GM18511 (cell line): Measurements from ENCODE around the gene EXO1.
"Not testable (repeated sequence)": the region's sequence is repeated elsewhere in the genome, so short reads cannot be mapped to it uniquely, and the experiment has no call there.

ENCODE experiments used
- ATAC-seq: cut with Tn5 transposase; IDR thresholded peaks from one replicate; pipeline ENCODE4 v1.9.1; 2021; ENCODE audit warnings: mild to moderate bottlenecking, moderate library complexity; ENCODE audit not compliant: unreplicated experiment

The EXO1 gene

DNA sequence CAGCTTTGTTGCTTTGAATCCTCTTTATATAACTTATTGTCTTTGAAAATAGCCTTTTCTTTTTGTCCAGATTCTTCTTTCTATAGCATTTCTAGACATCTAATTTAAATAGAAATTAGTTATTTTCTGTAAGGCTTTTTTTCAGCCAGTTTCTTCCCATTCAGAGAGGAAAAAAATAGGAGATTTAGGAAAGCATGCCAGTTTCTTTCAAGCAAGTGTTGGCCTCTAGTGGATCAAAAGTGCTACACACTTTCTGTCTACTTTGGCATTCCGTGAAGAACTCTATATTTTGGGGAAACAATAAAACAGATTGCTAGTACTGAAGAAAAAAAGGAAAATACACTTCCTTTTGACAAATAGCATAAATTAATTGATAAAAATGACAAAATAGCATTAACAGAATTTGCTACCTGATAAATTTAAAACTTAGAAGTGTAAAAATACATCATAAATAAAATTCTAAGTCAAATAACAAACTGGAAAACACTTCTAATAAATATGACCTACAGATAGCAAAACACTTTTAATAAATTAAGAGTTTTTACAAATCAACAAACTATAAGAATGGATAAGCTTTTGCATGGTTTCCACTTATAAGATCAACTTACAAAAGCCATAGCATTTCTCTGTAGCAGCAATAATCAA, 13.1 kb upstream of the EXO1 start:
- ATAC-seq, result no peak

DNA sequence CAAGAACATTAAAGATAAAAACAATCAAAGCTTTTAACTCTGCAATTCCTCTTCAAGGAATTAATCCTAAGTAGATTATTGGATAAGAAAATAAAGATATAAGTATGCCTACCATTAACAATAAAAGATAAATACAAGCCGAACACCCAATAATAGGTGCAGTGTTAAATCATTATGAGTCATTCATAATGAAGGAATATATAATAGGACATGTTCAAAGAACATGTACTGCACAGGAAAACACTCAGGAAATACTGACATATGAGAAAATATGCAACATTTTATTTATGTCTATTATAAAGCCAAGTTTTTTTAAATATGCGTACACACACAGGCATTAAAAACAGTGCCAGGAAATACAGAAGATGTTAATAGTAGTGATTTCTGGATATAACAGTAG, 11.1 kb upstream of the EXO1 start:
- no peak for ATAC-seq

DNA sequence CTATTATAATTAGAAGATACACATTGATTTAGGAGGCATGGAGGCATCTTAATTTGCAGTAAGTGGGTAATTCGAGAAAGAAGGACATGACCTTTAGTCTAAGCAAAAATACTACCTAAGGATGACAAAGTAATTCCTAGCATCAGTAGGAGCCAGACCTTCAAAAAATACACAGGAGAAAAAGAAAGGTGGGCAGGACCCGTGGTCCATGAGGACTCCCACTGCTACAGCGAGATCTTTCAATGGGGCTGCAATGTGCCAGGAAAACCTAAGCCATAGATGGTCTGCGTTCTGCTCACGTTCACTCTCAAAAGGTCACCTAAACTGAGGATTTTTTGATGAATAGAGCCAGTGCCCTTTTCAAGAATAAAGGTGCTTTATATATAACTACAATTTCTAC, 10.6 kb upstream of the EXO1 start:
- ATAC-seq, result no peak

GRCh38 chr1:241837901-241838300, 10.1 kb upstream of the EXO1 start:
- ATAC-seq, result no peak

- no peak for ATAC-seq
These were observed 9.1 kb upstream of the EXO1 start for GRCh38 chr1:241838897-241839296.

- peak; percentile 83 for ATAC-seq
These were observed 8.5 kb upstream of the EXO1 start for GRCh38 chr1:241839369-241839979.

DNA sequence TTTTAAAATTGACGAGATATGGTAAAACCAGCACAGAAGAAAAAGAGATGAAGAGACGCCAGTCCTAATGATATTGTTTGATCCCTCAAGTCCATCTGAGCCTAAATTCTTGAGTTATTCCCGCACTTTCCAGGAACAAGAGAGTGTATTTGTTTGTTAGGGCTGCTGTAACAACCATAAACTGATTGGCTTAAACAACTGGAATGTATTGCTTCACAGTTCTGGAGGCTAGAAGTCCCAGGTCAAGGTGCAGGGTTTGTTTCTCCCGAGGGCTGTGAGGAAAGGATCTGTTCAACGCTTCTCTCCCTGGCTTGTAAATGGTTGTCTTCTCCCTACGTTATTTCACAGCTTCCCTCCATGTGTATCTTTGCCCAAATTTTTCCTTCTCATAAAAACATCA, 7.8 kb upstream of the EXO1 start:
- ATAC-seq, result no peak

GRCh38 chr1:241841691-241842090, 6.3 kb upstream of the EXO1 start:
- no peak for ATAC-seq

DNA sequence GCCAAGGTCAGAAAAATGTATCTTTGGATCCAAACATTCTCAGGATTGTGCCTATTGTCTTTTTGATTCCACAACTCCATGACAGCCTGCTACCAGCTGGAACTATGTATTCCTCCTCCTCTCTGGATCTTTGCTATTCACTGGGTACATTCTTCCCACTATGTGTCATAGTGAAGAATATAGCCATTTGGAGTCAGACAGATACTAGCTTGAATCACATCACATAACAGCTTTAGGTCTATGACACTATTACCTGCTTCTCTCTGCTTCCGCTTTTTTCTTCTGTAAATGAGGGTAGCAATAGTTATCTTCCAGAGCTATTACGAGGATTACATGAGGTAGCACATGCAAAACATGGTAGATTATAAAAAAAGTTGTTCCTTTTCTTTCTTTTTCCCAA, 5.4 kb upstream of the EXO1 start:
- ATAC-seq, result no peak

DNA sequence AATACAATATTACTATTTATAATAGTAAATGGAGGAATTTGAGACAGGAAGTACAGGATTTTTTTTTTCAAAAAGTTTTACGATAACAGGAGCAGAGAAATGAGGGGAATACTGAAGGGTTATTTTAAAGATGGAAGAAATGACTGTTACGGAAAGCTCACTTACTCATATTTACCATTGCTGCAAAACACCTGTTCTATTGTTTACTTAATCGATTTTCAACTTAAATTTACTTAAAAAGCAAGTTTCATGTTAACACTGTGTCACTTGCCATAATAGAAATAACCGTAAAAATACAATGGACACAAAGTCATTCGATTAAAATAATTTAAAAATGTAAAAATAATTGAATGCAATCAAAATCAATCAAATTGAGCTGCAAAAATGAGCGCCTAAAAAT, 3.4 kb upstream of the EXO1 start:
- ATAC-seq, result no peak

GRCh38 chr1:241846375-241846774, 1.6 kb upstream of the EXO1 start:
- ATAC-seq, result no peak

DNA sequence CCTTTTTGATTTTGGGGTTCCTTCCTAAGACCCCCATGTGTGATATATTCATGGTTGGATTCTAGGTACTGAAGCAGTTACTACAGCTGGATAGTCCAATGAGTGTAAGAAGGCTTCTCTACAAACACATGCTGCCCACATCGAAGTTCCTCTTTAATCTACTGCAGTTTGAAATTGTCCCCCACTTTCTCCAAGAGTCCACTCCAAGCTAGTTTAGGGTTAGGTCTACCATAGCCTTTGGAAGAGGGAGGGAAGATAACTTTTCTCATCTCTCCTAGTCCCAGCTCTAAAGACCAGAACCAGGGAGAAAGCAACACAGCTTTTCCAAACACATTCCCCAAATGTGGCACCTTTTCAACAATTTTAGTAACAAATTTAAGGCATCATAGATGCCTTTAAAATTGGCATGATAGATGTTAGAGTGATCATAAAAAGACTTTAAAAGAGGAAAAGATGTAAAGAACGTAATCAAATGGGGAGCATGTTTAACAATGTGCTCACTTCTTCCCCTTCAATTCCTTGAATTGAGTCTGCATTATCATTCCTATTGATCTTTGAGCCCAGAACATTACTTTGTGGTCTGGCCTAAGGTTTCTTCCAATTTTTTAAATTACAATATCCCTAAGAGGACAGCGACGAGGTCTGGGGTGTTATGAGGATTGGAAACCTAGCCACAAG, 1.0 kb upstream of the EXO1 start:
- ATAC-seq, result no peak

- no peak for ATAC-seq
These were observed 536 bp upstream of the EXO1 start for GRCh38 chr1:241847540-241847795.

DNA sequence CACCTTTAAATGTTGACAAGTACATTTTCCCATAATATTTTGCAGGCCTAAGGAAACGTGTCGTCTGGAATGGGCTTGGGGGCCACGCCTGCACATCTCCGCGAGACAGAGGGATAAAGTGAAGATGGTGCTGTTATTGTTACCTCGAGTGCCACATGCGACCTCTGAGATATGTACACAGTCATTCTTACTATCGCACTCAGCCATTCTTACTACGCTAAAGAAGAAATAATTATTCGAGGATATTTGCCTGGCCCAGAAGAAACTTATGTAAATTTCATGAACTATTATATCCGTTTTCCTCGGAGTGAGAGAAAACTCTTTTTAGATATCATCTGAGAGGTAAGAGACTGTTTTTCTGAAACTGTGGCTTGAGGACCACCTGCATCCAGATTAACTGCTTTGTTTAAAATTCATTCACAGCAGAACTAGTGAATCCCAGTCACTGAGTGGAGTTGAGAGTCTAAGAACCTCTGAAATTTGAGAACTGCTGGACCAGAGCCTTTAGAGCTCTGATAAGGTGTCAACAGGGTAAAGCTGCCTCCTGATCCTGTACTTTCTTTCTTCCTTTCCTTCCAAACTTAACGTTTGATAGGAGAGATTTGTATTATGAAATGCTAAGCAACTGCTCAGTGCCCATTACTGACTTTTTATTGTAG, 811 bp downstream of the EXO1 start:
- ATAC-seq, result no peak

GRCh38 chr1:241849345-241849695, 1.3 kb downstream of the EXO1 start:
- no peak for ATAC-seq

DNA sequence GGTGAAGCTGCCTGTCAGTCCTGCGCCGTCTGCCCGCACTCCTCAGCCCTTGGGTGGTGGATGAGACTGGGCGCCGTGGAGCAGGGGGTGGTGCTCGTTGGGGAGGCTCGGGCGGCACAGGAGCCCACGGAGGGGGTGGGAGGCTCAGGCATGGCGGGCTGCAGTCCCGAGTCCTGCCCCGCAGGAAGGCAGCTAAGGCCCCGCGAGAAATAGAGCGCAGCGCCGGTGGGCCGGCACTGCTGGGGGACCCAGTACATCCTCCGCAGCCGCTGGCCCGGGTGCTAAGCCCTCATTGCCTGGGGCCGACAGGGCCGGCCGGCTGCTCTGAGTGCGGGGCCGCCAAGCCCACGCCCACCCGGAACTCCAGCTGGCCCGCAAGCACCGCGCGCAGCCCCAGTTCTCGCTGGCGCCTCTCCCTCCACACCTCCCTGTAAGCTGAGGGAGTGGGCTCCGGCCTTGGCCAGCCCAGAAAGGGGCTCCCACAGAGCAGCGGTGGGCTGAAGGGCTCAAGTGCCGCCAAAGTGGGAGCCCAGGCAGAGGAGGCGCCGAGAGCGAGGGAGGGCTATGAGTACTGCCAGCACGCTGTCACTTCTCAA, 7.6 kb downstream of the EXO1 start:
- ATAC-seq, result not testable (repeated sequence)

DNA sequence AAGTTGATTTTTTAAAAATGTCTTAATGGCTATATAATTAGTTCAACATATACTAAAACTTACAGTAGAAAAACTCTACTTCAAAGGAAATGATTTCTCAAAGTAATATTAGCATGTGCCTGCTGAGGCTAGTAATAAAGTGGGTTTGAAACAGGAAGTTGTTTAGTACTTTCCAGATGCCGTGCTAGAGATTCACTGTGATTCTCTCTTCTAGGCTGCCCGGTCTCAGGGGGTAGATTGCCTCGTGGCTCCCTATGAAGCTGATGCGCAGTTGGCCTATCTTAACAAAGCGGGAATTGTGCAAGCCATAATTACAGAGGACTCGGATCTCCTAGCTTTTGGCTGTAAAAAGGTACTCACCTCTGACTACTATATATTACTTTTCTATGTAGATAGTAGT, 9.1 kb downstream of the EXO1 start:
- peak; percentile 97 for ATAC-seq

- ATAC-seq, result no peak
These were observed 12.9 kb downstream of the EXO1 start for GRCh38 chr1:241860922-241861321.

DNA sequence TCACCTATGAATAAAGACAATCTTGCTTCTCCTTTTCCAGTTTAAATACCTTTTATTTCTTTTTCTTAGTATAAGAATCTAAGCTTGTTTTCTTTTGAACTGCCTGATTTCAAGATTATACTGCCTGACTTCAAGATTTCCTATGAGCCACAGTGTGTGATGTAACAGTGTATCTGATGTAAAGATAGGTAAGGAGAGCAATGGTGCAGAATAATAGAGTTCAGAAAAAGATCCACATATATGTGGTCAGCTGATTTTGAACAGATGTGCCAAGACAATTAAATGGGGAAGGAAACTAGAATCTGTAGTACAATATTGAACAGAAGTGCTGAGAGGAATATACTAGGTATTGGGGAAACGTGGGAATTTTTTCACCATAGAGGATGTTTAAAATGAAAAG, 21.0 kb downstream of the EXO1 start:
- ATAC-seq, result no peak

- ATAC-seq, result no peak
These were observed 22.3 kb downstream of the EXO1 start for GRCh38 chr1:241870336-241870735.

DNA sequence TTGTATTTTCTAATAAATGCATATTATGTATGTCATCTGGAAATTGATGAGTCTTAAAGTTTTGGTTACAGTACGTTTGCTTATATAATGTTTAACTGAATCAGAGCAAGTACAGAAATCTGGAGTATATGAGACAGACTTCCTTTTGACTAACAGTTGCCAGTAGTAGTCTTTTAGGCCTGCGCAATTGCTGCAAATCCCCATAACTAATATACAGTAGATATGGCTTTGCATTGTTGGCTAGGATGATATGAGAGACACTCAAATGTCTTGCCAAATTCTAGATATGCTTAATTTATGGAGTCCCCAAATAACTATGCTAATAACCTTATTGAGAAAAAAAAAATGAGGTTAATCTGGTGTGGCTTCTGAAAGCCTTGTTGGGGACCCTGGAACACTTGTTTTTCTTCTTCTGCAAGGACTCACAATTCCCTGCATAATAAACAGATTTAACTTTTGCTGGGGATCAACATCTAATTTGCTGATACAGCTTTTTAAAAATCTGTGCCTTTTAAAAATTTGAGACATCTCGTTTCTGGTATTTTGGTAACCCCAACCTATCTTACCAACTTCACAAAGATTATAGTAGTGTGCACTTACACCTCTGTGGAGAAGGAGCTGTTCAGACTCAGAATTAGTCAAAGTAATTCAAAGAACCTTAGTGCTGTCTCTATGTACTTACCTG, 22.9 kb downstream of the EXO1 start:
- no peak for ATAC-seq
